A172 (cell line): Measurements from ENCODE around the gene TRNT1. TPM values are rescaled to one million over a fixed set of nuclear protein-coding genes. Genes with fewer than 3 reads are reported as not detected.
A peak's percentile ranks its signal among the peaks of the same experiment; 100 is the strongest.

ENCODE experiments used
- DNase-seq: peaks from one replicate; pipeline ENCODE4 v3.0.0-alpha.2; 2015; ENCODE audit warnings: low spot score
- total RNA-seq: library from RNA; depleted of rRNA; stranded (reverse); fragments of >200 nt; shearing (Covaris generic); gene quantifications from 2 replicates; pipeline ENCODE4 v1.2.3, GENCODE V29; 2014

TRNT1 gene
- total RNA-seq, 1 experiment from 2014 or later = 27.6 TPM

- DNase-seq = no peak
These were observed 15.9 kb upstream of the TRNT1 start for GRCh38 chr3:3110749-3111361.

GRCh38 chr3:3113042-3113709 lies 13.6 kb upstream of the TRNT1 start:
- DNase-seq = no peak

GRCh38 chr3:3117651-3118050 lies 9.1 kb upstream of the TRNT1 start:
- DNase-seq = no peak

- no peak for DNase-seq
These were observed 7.3 kb upstream of the TRNT1 start for GRCh38 chr3:3119393-3119851.

GRCh38 chr3:3125977-3126376 lies 763 bp upstream of the TRNT1 start:
- DNase-seq = no peak

- DNase-seq = no peak
These were observed 781 bp downstream of the TRNT1 start for GRCh38 chr3:3127432-3128010.

GRCh38 chr3:3129579-3129978 lies 2.8 kb downstream of the TRNT1 start:
- no peak for DNase-seq

GRCh38 chr3:3133500-3133899 lies 6.8 kb downstream of the TRNT1 start:
- DNase-seq = no peak

- no peak for DNase-seq
These were observed 8.2 kb downstream of the TRNT1 start for GRCh38 chr3:3134750-3135448.

- no peak for DNase-seq
These were observed 10.8 kb downstream of the TRNT1 start for GRCh38 chr3:3137526-3137925.

GRCh38 chr3:3141939-3142338 lies 15.2 kb downstream of the TRNT1 start:
- DNase-seq = no peak

GRCh38 chr3:3145831-3146230 lies 19.1 kb downstream of the TRNT1 start:
- no peak for DNase-seq

GRCh38 chr3:3149560-3149959 lies 22.8 kb downstream of the TRNT1 start:
- DNase-seq = no peak

GRCh38 chr3:3151513-3151912 lies 24.8 kb downstream of the TRNT1 start:
- no peak for DNase-seq

GRCh38 chr3:3154879-3155610 lies 28.3 kb downstream of the TRNT1 start:
- DNase-seq = no peak

- DNase-seq = no peak
These were observed 30.7 kb downstream of the TRNT1 start for GRCh38 chr3:3157484-3157883.

- no peak for DNase-seq
These were observed 34.1 kb downstream of the TRNT1 start for GRCh38 chr3:3160826-3161225.

- DNase-seq = no peak
These were observed 38.5 kb downstream of the TRNT1 start for GRCh38 chr3:3165241-3165640.

- no peak for DNase-seq
These were observed 38.9 kb downstream of the TRNT1 start for GRCh38 chr3:3165650-3166049.

- DNase-seq = peak; percentile 20
These were observed 44.3 kb downstream of the TRNT1 start for GRCh38 chr3:3170998-3171397.

- no peak for DNase-seq
These were observed 45.9 kb downstream of the TRNT1 start for GRCh38 chr3:3172627-3173026.
